ENCODE measurements around the gene ARRDC1. TPM values are rescaled to one million over a fixed set of nuclear protein-coding genes. Genes with fewer than 3 reads are reported as not detected.

Gene ARRDC1
- total and polyA plus RNA-seq, 9 of the 15 experiments (the other 6 are each of a cell fraction or from before 2014, with no cell fraction given): 0.21 to 45.3 (median 18.6) TPM

DNA sequence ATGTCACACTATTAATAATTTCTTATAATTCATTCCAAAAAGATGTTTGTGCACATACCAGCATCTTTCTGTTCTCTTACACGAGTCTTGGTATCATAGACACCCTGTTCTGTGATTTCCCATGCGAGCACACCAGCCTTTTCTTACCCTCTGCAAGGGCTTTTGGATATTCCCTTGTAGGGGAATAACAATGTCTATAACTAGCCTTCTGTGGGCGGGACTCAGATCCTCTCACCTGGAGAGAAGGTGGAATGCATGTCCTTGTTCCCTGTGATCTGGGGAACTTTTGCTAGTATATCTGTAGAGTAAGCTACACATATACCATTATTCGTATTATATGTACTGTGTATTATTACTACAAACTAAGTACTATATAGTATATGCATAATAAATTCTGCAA is 58.1 kb downstream of the ARRDC1 start:
- BruUV-seq (replicated peaks): no TSS peak
- Histone ChIP-seq H3K9me1 (ENCODE audit: control insufficient read depth, insufficient read depth, low read length) (peaks cover 2% of the 10 kb centered on the region), H2AFZ (ENCODE audit: low read depth, low read length) (no peak overlapping the region), H3K27ac (ENCODE audit: extremely low read depth, low read depth, low read length) (no peak overlapping the region), H3K4me3 (no peak overlapping the region), H3K36me3 (ENCODE audit: control insufficient read depth, insufficient read depth, low read length) (peaks cover 8% of the 10 kb centered on the region; the same call in 1 of the 3 replicates), H3K27me3 (ENCODE audit: control insufficient read depth in 2 of 2, insufficient read depth in 2 of 2, low read length in 2 of 2) (no peaks in the 10 kb centered on the region), H3K9me3 (replicated peaks; ENCODE audit: control insufficient read depth, insufficient read depth, low read depth, low read length) (no peaks in the 10 kb centered on the region), H3K4me1 (replicated peaks in 1 of 2; ENCODE audit: control insufficient read depth in 2 of 2, insufficient read depth in 2 of 2, low read length in 2 of 2) (peaks cover 0 to 12% of the 10 kb centered on the region in 2 experiments; a peak in 3 of 5 replicates), H3K79me2 (ENCODE audit: control insufficient read depth, insufficient read depth, low read length) (peaks cover 84% of the 10 kb centered on the region), H4K20me1 (replicated peaks; ENCODE audit: control insufficient read depth, insufficient read depth, low read length) (0 out of 2 replicates have a peak, but pooled peaks cover 5% of the 10 kb centered on the region), H3K9ac (ENCODE audit: insufficient read depth in 1 of 2, low read depth in 2 of 2, low read length in 2 of 2) (no peak overlapping the region), H3K4me2 (ENCODE audit: insufficient read depth, low read length) (no peak overlapping the region)
- ATAC-seq (no peak), DNase-seq (ENCODE audit: extremely low read depth in 1 of 4, low spot score in 3 of 4) (no peak), FAIRE-seq (no peak)
- TF ChIP-seq LARP7 (IDR thresholded peaks at IDR 0.05) (no peak), POLR3A (IDR thresholded peaks at IDR 0.05; ENCODE audit: borderline replicate concordance, extremely low read depth, insufficient read depth, insufficient read length) (no peak), CREM (IDR thresholded peaks at IDR 0.05; ENCODE audit: low read depth) (no peak), ZNF695 (CRISPR knock-in tag; IDR thresholded peaks at IDR 0.05) (no peak), GABPB2 (CRISPR knock-in tag; conservative IDR thresholded peaks at IDR 0.05) (no peak), HEY1 (CRISPR knock-in tag; IDR thresholded peaks at IDR 0.05; ENCODE audit: borderline replicate concordance) (no peak), TSC22D4 (tag; IDR thresholded peaks at IDR 0.05) (no peak), L3MBTL2 (IDR thresholded peaks at IDR 0.05) (no peak)
- TF ChIP-seq, protein P1, sequence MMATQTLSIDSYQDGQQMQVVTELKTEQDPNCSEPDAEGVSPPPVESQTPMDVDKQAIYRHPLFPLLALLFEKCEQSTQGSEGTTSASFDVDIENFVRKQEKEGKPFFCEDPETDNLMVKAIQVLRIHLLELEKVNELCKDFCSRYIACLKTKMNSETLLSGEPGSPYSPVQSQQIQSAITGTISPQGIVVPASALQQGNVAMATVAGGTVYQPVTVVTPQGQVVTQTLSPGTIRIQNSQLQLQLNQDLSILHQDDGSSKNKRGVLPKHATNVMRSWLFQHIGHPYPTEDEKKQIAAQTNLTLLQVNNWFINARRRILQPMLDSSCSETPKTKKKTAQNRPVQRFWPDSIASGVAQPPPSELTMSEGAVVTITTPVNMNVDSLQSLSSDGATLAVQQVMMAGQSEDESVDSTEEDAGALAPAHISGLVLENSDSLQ (IDR thresholded peaks at IDR 0.05): no peak
- TF ChIP-seq, protein P2, sequence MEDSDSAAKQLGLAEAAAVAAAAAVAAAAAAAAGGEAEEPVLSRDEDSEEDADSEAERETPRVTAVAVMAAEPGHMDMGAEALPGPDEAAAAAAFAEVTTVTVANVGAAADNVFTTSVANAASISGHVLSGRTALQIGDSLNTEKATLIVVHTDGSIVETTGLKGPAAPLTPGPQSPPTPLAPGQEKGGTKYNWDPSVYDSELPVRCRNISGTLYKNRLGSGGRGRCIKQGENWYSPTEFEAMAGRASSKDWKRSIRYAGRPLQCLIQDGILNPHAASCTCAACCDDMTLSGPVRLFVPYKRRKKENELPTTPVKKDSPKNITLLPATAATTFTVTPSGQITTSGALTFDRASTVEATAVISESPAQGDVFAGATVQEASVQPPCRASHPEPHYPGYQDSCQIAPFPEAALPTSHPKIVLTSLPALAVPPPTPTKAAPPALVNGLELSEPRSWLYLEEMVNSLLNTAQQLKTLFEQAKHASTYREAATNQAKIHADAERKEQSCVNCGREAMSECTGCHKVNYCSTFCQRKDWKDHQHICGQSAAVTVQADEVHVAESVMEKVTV (CRISPR knock-in tag; IDR thresholded peaks at IDR 0.05): no peak
- TF ChIP-seq, protein P3, sequence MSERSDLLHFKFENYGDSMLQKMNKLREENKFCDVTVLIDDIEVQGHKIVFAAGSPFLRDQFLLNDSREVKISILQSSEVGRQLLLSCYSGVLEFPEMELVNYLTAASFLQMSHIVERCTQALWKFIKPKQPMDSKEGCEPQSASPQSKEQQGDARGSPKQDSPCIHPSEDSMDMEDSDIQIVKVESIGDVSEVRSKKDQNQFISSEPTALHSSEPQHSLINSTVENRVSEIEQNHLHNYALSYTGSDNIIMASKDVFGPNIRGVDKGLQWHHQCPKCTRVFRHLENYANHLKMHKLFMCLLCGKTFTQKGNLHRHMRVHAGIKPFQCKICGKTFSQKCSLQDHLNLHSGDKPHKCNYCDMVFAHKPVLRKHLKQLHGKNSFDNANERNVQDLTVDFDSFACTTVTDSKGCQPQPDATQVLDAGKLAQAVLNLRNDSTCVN (CRISPR knock-in tag; IDR thresholded peaks at IDR 0.05): no peak
- in situ Hi-C loops (cut with MboI) (no loop called here), intact Hi-C loops (cut with micrococcal nuclease) (no loop called here)
- CTCF ChIA-PET (ENCODE audit: low intra/inter-chr PET ratio): no interaction called here
- 93% methylated on average over 4 of the region's 4 CpGs for WGBS (ENCODE audit: insufficient coverage, low coverage, missing lambda C conversion rate)
- POLR2A ChIA-PET: interaction anchor here (0.7 kb wide), 1 partner anchor 16 kb away, joined by 3 read pairs; no protein-coding TSS in a partner anchor

Measured in K562 (cell line).